Medulla oblongata (tissue), 1 donor: Measurements from ENCODE around the gene ATF3.

Experiments used
- DNase-seq: peaks from one replicate; pipeline ENCODE4 v3.0.0-alpha.2; 2015; ENCODE audit errors: extremely low spot score

Gene ATF3

DNA sequence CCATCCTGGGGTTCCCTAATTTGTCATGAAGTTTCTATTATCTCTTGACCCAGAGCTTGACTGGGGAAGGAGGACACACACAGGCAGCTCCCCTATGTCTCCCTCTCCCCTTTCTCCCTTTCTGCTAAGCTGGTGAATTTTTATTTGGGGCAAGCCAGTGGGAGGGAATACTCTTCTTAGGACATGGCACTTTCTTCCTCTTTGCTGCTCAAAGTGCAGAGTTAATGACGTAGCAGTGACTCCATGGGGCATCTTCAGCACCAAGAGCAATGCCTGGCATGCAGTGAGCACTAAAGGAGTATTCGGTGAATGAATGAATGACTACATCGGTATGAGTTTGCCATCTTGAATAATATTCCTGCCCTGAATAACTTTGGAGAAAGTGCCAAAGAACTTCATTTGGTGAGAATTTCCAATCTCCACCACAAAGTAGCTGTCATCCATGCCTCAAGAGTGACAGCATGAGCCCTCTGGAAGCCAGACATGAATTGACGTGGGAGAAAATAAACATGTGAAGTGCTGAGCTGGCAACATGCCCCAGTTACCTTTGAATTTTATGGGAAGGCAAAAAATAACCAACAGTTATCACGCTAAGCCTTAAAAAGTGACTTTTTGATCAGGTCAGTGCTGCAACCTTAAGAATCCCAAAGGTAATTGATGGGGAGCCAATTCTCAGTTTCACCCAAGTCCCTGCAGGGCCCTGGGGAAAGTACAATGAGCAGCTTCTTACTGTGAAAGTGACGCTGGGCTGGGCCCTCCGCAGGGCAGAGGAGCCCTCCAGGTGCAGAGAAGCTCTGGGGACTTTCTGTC is 22.1 kb upstream of the ATF3 start:
- DNase-seq, result no peak

DNA sequence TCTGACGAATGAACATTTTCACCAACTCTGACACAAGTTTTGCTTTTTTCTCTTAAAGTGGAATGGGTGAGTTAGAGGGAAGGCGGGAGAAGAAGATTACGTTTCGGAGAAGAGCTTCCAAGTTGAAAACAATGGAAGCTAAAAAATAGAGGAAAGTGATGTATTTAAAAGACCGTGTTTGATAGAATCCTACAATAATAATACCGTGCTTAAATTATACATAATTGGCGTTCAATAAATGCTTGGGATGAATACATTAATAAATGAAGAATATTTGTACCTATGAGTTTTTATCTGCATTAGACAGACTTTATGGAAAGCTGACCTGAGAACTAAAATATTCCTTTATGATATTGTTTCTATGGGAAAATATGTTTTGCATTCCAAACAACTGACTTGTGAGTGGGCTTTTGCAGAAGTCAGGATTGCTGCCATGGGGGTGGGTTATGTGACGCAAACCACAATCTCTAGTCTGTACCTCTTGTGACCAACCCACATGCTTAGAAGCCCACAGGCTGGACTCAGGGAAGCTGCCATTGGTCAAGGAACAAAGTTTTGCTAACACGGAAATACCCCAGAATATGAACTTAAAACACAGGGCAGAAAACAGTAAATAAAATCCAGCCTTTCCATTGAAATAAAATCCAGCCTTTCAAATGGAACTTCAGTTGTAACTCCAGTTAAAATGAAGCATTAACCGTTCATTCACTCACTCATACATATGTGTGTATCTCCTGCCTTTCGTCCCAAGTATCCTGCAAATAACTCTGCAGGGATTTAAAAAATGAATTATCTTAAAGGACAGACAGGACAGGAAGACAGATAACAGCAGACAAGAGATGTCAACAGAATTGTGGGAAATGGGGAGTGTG is 21.3 kb upstream of the ATF3 start:
- DNase-seq, result no peak

DNA sequence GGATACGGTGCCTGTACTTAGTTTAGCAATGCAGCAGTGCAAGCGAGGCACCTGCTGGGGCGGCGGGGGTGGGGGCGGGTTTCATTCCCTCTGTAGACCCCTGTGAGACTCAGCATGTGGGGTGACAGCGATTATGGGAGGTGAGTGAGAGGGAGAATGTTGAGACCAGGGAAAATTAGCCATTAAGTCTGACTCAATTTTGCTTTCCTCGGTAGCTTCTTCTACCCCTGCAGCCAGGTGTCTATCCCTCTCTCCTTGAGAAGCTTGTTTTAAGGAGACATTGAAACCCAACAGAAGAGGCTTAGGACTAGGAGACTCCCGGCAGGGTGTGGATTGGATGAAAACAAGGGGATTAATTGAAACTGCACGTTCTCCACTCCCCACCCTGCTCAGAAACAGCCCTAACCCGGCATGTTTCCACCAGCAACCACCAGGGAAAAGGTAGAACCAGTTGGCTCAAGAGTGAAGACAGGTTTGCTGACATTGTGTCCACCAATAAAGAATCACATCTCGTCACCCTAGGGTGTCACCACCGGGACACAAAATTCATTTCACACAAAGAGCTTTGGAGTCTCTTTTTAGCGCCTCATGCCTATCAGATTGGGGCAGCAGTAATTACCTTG is 20.6 kb upstream of the ATF3 start:
- DNase-seq, result no peak

DNA sequence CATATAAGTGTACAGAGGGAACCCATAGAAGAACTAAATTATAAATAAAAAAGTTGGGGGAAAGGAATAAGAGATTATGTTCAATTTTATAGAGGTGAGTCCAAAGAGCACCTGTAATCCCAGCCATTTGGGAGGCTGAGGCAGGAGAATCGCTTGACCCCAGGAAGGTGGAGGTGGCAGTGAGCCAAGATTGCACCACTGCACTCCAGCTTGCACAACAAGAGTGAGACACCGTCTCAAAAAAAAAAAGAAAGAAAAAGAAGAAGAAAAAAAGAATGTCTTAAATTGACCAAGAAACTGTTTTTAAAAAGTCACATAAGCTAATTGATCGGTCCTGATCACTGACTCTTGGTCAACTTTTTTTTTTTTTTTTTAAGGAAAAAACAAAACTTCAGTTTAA is 19.1 kb upstream of the ATF3 start:
- no peak for DNase-seq

DNA sequence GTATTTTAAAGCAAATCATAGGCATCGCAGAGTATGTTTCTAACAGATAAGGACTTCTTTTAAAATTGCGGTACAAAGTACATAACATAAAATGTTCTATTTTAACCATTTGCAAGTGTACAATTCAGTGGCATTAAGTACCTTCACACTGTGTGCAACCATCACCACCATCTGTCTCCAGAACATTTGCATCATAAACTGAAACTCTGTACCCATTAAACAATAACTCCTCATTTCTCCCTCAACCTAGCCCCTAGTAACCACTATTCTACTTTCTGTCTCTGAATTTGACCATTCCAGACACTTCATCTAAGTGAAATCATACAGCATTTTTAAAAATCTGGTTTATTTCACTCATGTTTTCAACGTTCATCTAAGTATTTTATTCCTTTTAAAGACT is 16.6 kb upstream of the ATF3 start:
- DNase-seq, result no peak

DNA sequence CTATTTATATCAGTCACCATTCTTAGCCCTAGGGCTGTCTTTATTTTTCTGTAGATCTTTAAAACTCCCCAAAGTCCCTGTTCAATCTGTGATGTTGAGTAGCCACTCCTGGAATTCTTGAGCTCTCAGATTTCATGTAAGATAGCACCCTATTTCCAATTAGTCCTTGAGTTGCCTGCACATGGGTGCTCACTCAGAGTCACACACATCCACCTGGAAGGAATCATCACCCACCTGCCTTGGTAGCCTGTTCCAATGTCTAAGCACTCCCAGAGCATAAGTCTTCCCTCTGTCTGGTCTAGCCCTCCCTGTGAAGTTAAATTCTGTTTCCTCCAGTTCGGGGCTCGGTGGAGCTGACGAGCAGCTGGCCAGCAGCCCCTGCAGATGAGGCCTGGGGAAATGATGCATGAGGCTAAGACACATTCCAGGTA is 14.7 kb upstream of the ATF3 start:
- no peak for DNase-seq

DNA sequence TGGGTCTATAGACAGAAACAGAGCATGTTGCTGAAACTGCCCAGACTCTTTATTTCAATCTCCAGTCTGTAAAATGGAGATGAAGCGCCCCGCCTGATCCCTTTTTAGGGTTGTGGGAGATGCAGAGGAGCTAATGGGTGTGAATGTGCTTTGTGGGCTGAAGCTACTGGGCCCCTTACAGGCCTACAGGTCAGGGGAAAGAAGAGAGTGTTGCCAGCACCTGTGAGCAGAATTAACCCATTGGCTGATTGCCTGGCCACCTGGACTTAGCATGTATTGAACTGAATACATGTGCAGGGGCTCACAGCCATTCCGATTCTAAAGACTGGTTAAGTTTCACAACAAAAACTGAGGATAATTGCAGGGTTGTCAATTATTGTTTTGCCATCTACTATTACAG is 13.9 kb upstream of the ATF3 start:
- DNase-seq, result no peak

DNA sequence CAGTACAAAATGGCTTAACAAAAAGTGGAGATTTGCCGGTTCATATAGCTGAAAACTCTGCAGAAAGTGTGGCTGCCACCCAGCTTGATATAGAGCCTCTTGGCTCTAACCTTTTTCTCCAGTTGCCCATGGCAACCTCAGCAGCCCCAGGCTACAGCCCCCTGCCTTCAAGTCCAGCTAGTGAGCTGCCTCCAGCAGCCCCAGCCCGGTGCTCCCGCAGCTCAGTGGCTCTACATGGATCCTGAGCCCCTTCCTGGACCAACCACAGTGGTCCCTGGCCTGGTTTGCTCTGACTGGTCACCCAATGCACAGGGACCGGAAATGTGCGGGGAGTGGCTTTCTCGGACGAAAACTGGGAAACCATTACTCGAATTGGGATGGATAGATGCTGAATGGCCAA is 13.3 kb upstream of the ATF3 start:
- no peak for DNase-seq

DNA sequence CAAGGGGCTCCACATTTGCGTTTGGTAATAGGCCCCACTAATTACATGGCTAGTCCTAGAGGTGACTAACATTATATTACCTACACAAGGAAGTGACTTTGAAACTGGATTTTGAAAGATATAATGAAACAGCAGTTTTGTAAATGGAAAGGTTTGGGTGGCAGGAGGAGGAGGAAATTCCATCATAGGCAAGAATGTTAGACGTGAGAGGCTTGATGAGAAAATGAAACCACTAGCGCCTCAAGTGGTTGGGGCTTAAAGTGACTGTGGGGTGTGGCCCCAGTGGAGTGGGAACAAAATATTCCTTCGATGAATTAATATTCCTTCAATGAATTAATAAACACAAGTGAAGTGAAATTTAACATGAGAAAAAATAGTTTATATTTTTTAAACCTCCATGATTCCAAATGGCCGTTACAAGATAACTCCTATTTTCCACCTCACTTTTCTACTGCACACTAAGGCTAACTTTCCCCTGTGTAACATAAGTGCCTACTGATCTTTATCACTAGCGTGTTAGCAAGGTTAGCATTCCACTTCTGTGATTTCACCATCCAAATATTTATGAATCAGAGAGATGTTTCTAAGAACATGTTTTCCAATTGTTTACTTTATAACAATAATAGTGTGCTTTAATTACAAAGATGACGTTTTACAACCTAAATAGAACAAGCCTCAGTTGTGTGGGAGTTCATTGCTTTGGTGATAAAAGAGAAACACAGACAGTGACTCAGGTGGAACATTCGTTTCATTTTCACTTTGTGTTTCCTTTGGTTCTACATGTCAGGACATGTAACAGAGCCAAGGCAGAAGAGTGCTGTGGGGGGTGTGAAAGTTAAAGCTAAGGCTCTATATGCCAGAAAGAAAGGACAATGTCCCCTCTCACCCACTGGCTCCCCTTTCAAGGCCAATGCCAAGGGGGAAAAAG is 12.5 kb upstream of the ATF3 start:
- no peak for DNase-seq

DNA sequence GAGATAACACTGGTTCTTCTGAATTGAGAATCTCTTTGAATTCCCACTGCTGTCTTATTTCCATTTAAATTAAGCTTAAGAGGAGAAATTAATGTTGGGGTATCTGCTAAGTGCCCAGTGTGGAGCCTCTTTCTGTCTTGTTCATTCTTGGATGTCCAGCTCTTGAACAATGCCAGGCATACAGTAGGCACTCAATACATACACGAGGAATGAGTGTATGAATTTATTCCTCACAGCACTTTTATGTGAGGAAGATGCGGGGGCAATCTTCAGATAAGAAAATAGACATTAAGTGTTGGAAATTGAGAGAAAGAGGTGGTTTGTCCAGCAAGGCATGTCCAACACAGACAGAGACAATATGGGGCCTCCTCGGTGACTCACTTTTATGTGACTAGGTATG is 11.8 kb upstream of the ATF3 start:
- no peak for DNase-seq

DNA sequence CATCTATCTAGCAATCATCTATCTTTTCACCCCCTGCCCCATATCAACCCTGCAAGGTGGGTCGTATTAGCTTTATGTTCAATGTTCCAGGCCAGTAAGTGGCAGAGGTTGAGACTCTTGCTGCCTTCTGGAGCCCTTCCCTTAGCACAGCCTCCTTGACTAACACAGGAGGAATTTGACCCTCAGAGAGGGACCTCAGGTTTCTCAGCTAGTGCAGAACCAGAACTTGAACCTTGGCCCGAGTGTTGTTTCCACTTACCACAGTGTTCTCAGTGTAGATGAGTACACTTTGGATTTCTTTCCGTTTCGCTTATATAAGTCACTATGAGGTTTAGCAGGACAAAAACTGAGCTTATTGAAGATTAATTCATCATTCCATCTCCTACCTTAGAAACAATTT is 11.1 kb upstream of the ATF3 start:
- DNase-seq, result no peak

DNA sequence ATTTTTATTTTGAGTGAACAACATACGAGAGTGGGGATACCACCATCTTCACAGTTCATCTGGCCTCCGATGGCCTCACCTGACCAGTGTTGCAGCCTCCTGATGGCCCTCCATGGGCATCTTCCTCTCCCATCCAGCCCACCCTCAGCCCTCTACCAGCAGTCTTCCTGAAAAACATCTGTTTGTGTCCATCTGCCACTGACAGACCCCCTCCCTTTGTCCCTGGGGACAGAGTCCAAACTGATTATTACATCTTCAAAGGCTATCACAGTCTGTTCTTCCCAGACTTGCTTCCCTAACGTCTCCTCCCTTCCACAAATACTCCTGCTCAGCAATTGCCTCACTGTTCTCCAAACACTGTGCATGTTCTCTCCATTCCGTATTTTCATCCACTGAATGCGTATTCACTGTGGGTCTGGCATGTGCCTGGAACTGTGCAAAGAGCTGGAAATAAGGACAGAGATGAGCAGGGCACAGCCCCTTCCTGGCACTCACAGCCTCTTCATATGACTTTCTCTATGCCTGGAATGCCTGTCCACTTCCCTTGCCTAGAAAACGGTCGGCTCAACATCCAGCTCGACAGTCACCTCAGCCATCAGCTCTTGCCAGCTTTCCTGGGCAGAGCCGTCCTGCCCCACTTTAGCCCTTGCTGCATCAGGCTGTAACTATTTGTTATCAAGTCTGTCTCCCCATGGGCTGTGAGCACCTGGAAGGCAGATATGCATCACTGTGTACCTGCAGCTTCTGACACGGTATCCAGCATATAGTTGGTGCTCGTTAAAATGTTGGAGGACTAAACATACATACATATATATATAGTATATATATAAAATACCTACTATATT is 8.3 kb upstream of the ATF3 start:
- DNase-seq, result no peak

DNA sequence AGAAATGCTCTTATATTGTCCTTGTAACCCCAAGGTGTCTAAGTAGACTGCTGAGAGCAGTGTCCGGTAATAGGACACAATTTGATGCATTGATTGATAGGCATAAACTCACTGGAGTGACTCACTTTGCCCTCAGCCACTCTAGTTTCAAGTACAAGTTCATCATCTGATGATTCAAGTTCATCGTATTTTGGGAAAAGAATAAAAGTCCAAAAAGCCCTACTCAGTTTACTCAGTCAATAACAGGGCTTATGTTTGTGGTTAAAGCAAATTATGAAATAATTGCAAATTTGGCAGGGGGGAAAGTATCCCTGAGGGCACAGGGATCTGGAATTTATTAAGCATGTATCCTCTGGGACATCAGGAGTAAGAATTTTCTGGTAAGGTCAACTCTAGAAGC is 7.6 kb upstream of the ATF3 start:
- DNase-seq, result no peak

DNA sequence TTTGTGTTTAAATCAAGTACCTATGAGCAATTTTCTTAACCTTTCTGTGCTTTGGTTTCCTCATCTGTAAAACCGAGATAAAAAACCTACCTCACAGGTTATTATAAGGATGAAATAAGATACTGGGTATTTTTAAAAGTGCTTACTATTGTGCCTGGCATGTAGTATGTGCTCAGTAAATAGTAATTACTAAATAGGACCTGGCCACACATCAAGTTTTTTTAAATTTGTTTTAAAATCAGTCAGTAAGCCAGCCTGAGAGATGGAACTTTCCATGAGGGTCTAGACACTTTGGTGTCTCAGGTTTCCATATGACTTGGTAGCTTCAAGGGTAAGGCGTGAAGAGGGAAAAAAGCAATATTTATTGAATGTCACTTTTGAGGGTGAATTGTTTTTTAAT is 7.0 kb upstream of the ATF3 start:
- no peak for DNase-seq

DNA sequence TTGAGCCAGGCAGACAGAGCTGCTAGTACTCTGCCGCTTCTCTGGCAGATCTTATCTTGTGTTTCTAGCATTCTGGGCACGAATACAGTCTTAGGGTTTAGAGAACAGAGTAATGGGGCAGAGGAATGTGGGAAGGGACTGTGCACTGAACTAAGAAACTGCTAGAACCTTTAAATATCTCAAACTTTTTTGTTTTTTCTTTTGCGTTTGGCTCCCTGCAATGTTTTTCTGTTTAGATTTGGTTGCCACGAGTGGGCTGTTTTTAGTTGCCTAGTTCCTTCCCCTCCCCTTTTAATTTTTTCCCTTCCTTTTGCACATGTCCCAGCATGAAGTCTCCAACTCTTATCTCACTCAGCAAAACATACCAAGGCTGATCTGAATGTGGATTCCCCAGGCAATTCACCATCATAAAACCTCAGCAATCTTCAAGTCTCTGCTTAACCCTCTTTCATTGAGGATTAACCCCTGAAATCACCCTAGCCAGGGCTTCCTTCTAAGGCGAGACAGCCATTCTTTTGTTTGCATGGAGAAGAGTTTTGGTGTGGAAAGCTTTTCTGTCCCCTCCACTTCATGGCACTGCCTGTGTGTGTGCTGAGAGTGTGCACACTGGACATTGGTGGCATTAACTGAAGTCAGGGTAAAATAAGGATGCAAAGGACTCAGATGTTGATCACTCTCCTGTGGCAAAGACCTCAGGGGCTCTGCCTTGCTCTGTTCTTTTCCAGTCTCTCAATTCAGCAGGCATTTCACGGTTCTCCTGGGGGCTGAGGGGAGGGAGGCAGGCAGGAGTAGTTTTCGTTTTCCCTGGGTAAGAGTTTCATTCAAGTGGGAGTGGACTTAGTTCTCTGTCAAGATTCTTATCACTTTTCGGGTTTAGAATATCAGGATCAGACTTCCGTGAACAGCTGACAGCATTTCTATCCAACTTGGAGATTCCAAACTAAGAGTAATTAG is 2.8 kb upstream of the ATF3 start:
- no peak for DNase-seq

DNA sequence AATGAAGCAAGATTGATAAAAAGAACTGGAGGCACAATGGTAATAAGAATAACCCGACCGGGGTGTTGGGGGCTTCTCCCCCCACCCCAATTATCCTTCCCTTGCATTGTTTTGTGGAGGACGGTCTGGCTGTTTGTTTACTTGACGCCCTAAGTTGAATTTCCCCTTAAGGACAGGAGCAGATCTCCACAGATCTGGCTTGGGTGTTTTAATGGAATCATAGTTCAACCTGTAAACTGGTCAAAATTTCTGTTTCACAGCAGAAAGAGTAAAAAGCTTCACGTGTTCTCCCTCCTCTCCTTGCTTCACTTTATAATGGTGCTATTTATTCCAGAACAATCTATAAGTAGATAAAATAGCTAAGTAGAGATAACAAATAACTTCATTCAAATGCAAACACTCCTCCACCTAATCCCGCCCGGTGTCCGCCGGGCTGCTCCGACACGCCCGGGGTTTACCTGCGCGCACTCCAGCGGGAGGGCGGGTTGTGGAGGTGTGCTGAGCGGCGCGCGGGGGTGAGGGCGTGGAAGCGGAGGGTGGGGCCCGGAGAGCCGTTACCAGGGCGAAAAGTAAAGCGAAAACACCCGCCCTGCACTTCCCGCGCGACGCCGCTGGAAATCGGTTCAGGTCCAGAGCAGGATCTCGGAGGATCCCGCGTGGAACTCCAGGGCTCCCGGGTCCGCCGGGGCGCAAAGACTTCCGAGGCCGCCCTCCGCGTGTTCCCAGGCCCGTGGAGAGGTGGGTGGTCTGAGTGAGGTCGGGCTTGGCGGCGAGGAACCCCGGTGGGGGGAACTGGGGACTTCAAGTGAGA is 2.0 kb upstream of the ATF3 start:
- no peak for DNase-seq

DNA sequence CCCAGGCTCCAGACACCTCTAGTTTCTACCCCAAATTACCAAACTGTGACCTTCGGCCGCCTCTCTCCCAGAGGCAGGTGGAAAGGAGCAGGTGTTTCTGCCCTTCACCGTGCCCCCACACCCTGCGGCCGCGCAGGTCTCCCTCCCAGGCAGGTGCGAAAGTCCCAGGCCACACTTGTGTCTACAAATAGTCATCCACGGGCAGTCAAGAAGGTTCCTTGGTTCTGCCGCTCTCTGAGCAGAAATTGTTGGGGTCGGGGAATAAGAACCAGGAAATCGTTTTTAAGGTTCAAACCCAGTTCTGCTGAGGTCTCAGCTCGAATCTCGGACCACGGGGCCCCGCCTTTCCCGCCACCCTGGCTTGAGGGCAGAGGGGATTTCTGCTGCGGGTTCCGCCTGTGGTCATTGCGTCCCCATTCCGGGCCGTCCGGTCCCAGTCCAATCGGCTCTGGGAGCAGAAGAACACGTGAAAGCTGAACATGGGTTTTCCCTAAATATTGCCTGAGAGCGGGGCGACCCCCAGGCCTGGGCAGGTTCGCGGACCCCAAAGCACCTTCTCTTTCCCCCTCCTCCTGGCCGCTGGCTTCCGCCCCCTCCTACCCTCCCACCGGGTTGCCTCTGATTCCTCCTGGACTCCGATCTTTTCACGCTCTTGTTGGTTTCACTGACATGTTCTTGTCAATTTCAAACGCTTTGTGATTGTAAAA is 1.2 kb upstream of the ATF3 start:
- DNase-seq, result peak; percentile 32

DNA sequence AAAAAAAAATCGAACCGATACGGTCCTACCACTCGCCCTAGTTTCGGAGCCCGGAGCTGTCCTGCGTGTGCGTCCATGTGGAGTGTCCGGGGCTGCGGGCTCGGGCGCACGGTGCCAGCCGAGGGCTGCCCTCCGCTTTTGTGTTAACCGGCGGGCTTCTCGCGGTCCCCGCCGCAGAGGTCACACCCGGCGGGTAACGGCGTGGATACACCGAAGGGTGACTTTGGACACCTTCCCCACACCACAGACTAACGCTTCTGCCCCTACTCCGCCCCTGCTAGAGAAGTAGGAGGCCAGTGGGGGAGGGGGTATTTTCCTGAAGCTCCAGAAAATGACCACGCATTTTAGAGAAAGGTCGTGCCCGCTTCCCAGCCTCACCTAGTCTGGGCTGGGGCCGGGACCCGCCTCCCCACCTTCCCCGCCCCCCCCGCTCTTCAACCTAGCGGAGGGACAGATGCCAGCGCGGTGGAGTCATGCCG is 609 bp upstream of the ATF3 start:
- no peak for DNase-seq
